ENCODE measurements around the gene FAM114A1.

FAM114A1 gene

GRCh38 chr4:38867478-38868058 lies at the start of gene FAM114A1:
Gene FAM114A1, plus strand, starts transcription at chr4:38867806. Its CDS starts 10,273 bp downstream, at chr4:38878079.
- H3K4me3 ChIP-seq (ENCODE audit: low read length), result peak within 1 kb of the TSS; percentile 75
- DNase-seq (ENCODE audit: low read depth), result no peak
- TF ChIP-seq CTCF (conservative IDR thresholded peaks at IDR 0.05; ENCODE audit: low read depth, low read length), result no peak

- DNase-seq (ENCODE audit: low read depth), result no peak
- no peak overlapping the region for H3K4me3 ChIP-seq (ENCODE audit: low read length)
- no peak for TF ChIP-seq CTCF (conservative IDR thresholded peaks at IDR 0.05; ENCODE audit: low read depth, low read length)
These were observed 49.1 kb upstream of the FAM114A1 start for GRCh38 chr4:38818441-38818976.

GRCh38 chr4:38819569-38819968 lies 48.0 kb upstream of the FAM114A1 start:
- no peak for TF ChIP-seq CTCF (conservative IDR thresholded peaks at IDR 0.05; ENCODE audit: low read depth, low read length)
- H3K4me3 ChIP-seq (ENCODE audit: low read length), result no peak overlapping the region
- no peak for DNase-seq (ENCODE audit: low read depth)

GRCh38 chr4:38820329-38821061 lies 47.1 kb upstream of the FAM114A1 start:
- DNase-seq (ENCODE audit: low read depth), result no peak
- TF ChIP-seq CTCF (conservative IDR thresholded peaks at IDR 0.05; ENCODE audit: low read depth, low read length), result no peak
- H3K4me3 ChIP-seq (ENCODE audit: low read length), result no peak overlapping the region

- DNase-seq (ENCODE audit: low read depth), result no peak
- no peak for TF ChIP-seq CTCF (conservative IDR thresholded peaks at IDR 0.05; ENCODE audit: low read depth, low read length)
- no peak overlapping the region for H3K4me3 ChIP-seq (ENCODE audit: low read length)
These were observed 45.9 kb upstream of the FAM114A1 start for GRCh38 chr4:38821739-38822138.

- H3K4me3 ChIP-seq (ENCODE audit: low read length), result no peak overlapping the region
- TF ChIP-seq CTCF (conservative IDR thresholded peaks at IDR 0.05; ENCODE audit: low read depth, low read length), result no peak
- no peak for DNase-seq (ENCODE audit: low read depth)
These were observed 44.8 kb upstream of the FAM114A1 start for GRCh38 chr4:38822748-38823303.
